ENCODE measurements around the gene PKP1.

The PKP1 gene

DNA sequence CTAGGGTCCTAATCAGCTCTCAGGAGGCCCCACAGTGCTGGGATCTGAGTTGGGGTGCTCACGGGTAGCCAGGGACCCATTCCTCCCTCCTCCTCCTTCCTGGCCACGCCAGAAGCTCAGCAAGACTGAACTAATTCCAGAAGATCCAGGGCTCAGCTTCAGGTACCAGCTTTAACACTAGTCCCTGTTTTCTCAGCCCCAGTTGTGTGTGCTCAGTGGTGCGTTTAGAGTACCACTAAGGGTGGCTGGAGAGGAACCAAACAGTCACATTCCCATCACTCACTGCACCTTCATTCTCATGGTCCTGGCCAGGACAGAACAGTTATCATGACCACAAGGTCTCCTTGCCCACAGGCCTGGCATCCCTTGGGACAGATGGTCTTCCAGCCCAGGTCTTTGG lies 20.8 kb downstream of the PKP1 start:
- DNase-seq (ENCODE audit: low read depth in 1 of 2, low spot score in 1 of 2) = no peak

DNA sequence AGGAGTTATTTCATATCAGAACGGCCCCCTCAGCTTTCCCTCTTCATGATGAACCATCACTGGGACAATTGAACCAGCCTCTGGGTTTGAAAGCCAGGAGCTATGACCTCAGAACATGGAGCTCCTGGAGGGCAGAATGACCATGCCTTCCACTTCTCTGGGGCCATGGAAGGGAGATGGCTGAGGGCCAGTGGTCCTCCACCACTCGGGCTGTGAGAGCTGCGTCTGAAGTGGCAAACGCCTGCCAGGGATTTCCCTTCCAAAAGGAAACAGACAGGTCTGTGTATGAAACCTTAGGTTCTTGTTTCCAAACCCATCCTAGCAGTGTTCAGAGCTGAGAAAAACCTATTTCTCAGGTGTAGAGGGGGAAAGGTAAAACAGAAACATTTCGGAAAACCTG lies 22.5 kb downstream of the PKP1 start:
- no peak for DNase-seq (ENCODE audit: low read depth in 1 of 2, low spot score in 1 of 2)

DNA sequence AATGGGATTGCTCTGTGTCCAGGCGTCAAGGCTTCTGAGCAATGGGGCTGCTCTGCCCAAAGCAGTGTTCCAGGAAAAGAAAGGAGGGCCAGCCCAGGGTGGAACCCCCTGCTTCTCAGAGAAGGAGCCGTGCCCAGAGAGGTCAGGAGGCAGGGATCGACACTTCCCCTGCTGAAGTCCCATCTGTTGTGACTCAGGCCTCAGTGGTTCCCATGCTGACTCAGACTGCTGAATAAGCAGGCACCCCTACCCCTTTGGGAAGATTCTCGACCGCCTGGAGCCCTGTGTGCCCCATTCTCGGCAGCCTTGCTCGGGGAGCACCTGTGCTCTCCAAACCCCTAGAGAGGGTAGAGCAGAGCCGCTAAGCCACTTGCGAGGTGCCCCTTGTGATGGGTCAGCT lies 23.9 kb downstream of the PKP1 start:
- DNase-seq (ENCODE audit: low read depth in 1 of 2, low spot score in 1 of 2) = no peak

DNA sequence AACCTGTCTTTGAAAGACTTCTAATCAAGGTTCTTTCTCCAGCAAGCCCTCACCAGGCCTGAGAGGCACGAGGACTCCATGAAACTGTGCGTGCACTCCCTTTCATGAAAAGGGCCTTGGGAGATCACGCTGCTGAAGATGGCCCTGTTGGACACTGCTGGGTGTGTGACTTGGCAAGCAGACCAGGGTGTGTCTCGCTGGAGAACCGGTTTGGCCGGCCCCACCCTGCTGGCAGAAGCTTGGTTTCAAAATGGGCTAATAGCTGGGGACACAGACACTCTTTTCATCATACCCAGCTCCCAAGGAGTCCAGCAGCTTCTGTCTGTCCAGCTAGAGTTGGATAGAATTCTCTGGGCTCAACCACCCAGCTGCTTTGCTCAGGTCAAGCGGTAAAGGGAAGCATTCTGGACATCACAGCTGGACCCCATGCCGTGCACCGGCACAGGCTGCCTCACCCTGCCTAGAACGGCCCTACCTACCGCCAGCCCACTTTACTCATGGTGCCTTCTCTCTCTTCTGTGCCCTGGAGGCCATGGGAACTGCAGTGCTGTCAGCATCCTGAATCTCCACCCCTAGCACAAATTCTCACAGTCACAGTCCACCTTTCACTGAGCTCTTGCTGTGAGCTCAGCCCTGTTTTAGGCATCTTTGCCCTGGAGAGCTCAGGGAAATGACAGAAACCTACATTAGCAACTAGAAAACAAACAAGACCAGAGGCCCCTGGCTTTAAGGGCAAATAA lies 24.6 kb downstream of the PKP1 start:
- no peak for DNase-seq (ENCODE audit: low read depth in 1 of 2, low spot score in 1 of 2)

DNA sequence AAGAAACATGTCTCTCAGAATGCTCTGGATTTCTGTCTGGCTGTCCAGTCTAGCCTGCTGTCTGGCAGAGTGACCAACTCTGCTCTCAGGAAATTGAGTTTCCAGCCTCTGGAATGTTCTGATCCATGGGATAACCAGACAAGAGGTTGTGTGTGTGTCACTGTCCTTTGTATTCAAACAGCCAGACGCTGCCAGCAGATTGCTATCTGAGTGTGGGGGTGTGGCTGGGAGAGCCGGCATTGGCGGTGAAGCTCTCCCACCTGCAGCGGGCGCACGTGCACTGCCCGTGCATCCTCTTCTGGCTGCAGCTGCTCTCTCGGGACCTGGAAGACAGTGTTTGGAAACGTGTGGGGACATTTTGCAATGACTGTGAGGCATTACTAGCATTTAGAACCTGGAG lies 26.1 kb downstream of the PKP1 start:
- no peak for DNase-seq (ENCODE audit: low read depth in 1 of 2, low spot score in 1 of 2)

DNA sequence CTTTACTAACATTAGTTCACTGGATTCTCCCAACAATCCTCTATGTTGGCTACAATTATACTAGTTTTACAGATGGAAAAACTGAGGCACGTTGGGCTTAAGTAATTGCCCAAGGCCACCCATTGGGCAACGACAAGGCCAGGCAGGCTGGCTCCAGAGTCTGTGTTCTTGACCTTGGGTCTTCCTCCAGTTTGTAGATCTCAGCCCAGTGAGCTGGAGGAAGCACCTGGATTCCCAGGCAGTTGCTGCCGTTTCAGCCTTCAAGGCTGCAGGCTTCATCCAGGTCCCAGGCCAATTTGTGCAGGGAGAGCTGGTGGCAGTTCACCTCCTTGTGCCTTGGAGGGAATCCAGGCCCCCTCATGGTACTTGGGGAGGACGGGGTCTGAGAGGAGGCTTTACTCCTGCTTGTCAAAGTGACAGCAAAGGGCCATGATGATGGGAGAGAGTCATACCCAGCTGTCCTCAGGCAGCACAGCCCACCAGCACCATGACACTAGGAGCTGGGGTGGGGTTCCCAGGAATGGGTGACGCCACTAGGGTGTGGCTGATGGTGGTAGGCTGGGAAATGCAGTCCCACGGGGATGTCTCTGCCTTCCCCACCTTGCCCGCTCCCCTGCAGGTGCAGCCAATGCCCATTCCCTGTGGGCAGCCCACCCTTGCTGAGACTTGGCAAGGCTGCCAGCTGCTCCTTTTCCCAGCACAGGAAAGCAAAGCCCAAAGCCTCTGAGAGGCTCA lies 27.1 kb downstream of the PKP1 start:
- DNase-seq (ENCODE audit: low read depth in 1 of 2, low spot score in 1 of 2) = no peak

DNA sequence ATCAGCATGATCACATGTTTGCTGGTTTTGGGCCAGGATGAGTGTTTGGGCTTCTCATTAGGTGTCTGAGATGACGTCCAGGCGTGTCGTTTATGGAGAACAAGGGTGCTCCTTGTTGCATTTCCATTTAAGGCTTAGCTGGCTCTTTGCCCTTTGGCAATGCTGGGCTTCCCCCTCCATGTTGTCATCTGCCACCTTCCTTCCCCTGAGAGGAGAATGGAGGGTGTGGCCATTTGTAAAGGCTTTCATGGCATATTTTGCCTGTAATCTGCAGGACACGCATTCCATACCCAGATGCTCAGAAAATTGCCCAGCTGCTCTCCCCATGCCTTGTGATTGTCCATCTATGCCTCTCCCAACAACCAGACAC lies 27.7 kb downstream of the PKP1 start:
- no peak for DNase-seq (ENCODE audit: low read depth in 1 of 2, low spot score in 1 of 2)

DNA sequence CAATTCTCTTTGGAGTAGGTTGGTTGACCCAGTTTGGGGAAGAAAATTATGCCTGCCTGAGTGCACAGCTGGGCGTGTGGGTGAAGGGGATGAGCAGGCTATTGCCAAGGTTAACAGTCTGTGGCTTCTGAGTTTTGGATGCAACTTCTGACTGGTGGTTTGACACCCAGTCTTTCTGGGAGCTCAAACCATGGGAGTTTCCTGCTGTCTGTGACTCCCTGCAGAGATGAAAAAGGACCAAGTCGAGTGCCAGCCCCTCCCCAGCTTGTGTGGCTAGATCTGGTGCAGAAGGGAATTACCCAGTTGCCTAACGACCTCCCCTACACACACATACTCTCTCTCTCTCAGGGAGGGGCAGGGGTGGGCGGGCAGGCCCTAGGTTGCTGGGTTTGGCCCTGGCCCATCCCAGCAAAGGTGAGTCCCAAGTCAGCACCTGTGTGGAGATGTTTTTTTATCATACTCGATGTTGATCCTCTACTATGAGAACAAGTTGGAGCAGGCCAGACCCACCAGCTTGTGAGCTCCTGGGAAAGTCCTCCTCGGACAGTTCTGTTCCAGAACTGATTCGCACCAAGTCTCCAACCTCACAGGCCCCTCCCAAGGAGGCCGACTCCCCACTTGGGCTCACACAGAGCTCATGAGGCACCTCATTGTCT lies 28.2 kb downstream of the PKP1 start:
- DNase-seq (ENCODE audit: low read depth in 1 of 2, low spot score in 1 of 2) = no peak

DNA sequence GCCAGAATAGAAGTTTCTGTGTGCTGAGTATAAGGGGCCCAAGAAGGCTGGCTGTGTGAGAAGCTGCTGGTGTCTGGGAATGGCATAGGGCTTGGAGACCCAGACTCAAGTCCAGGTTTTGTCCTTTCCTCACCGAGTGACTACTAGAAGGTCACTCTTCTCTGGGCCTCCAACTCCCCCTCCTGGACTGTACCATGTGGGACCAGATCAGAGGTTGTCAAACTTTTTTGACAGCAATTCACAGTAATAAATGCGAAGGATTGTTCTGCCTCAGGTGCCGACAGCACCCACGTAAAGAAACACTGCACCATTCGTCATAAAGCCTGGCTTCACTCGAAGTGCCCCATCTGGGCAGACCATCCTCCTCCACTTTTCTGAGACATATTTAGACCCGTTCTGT lies 29.0 kb downstream of the PKP1 start:
- DNase-seq (ENCODE audit: low read depth in 1 of 2, low spot score in 1 of 2) = no peak

DNA sequence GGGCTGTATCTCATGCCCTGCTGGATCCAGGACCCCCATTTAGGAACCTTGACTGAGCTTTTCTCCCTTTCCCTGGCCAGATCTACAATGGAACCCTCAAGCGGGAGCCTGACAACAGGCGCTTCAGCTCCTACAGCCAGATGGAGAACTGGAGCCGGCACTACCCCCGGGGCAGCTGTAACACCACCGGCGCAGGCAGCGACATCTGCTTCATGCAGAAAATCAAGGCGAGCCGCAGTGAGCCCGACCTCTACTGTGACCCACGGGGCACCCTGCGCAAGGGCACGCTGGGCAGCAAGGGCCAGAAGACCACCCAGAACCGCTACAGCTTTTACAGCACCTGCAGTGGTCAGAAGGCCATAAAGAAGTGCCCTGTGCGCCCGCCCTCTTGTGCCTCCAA lies 29.8 kb downstream of the PKP1 start:
- DNase-seq (ENCODE audit: low read depth in 1 of 2, low spot score in 1 of 2) = no peak

DNA sequence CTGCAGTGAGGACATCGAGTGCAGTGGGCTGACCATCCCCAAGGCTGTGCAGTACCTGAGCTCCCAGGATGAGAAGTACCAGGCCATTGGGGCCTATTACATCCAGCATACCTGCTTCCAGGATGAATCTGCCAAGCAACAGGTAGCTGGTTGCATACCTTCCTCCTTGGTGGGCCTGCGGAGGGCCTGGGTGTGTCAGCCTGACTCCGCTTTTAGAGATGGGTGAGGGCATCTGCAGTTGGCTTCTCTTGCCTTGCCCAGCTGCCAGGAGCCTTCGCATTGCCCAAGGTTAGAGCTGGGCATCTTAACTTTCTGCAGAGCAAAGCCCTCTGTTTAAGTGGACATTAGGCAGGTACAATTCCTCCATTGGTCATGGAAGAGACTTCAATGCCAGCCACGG lies 33.2 kb downstream of the PKP1 start:
- no peak for DNase-seq (ENCODE audit: low read depth in 1 of 2, low spot score in 1 of 2)

DNA sequence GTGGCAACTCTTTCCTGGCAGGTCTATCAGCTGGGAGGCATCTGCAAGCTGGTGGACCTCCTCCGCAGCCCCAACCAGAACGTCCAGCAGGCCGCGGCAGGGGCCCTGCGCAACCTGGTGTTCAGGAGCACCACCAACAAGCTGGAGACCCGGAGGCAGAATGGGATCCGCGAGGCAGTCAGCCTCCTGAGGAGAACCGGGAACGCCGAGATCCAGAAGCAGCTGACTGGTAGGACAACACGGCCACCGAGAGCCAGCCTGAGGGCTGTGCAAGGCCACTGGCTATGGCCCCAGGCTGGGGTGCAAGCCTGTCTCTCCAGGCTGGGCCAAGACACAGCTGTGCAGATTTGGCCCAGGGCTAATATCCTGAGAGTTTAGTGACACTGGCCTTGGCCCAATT lies 34.2 kb downstream of the PKP1 start:
- DNase-seq (ENCODE audit: low read depth in 1 of 2, low spot score in 1 of 2) = no peak

DNA sequence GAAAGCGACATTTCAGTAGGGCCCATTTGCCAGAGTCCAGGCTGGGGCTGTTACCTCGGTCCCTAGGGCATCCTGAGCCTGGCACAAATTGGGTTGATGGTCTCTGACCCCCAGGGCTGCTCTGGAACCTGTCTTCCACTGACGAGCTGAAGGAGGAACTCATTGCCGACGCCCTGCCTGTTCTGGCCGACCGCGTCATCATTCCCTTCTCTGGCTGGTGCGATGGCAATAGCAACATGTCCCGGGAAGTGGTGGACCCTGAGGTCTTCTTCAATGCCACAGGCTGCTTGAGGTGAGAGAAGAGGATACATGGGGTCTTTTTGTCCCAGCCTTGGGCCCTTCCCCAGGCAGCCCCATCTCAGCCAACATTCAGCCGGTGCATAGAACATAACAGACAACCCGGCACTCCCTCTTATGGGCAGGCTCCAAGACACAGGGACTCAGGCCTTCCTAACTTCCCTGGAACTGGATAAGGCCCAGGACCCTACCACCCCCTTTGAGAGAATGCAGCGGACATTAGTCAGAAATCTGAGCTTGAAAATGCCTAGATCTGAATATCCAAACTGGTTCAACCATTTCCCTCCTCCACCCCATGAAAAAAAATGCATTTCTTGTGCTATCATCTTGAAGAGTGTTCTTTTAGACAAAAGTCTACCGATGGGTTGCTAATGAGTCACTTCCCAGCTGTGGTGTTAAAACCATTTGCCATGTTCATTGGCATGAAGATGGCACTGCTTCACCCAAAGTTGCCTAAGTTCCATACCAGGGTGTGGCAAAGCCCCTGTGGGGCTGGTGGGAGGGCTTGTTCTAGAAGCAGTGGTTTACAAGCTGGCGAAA lies 35.4 kb downstream of the PKP1 start:
- no peak for DNase-seq (ENCODE audit: low read depth in 1 of 2, low spot score in 1 of 2)

DNA sequence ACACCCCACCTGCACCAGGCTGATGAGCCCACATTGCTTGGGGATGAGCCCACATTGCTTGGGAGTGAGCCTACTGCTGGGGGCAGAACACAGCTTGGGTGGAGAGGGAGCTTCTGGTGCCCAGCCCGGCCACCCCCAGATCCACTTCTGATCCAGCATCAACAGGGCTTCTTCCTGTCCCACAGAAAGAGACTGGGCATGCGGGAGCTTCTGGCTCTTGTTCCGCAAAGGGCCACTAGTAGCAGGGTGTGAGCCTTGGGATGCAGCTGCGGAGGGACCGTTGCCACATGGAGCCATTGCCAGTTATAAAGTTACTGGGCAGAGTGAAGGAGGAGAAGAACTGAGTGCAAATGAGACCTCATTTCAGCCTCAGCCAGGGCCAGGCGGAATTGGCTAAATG lies 36.3 kb downstream of the PKP1 start:
- DNase-seq (ENCODE audit: low read depth in 1 of 2, low spot score in 1 of 2) = no peak

DNA sequence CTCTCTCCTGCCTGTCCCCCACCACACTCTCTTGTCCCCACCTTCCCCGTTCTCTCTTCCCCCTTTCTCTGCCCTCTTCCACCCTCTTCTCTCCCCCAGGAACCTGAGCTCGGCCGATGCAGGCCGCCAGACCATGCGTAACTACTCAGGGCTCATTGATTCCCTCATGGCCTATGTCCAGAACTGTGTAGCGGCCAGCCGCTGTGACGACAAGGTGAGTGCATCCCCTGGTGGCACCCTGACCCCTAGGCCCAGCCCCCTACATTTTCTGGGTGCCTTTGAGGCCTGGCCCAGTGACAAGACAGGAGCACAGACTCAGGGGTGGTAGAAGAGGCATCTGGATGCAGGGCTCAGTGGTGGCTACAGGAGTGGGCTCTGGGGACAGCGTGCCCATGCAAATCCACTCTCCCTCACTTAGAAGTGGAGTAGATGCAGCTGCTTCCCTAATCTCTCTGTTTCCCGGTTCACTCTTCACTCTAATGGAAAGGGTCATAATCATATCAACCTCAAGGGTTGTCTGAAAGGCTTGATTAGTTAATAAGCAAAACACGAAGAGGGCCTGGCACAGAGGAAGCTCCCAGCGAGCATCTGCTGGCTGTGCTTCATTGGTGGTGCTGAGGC lies 37.0 kb downstream of the PKP1 start:
- no peak for DNase-seq (ENCODE audit: low read depth in 1 of 2, low spot score in 1 of 2)

DNA sequence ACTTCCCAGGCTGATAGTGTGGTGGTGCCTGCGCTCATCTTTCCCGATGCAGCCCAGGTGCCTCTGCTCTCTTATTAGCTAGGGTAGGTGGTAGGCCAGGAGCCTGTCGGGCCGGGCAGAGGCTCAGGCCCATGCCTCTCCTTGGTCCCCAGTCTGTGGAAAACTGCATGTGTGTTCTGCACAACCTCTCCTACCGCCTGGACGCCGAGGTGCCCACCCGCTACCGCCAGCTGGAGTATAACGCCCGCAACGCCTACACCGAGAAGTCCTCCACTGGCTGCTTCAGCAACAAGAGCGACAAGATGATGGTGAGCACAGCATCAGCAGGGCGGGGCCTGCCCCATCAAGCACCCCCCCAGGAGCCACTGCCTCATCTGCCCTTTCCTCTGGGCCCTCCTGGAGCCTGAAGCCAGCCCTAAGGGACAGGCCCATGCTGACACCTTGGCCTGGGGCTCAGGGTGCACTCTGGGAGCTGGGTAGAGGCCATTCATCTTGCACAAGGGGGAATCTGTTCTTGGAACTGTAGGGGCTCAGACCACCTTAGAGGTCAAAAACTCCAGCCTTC lies 38.6 kb downstream of the PKP1 start:
- DNase-seq (ENCODE audit: low read depth in 1 of 2, low spot score in 1 of 2) = no peak

DNA sequence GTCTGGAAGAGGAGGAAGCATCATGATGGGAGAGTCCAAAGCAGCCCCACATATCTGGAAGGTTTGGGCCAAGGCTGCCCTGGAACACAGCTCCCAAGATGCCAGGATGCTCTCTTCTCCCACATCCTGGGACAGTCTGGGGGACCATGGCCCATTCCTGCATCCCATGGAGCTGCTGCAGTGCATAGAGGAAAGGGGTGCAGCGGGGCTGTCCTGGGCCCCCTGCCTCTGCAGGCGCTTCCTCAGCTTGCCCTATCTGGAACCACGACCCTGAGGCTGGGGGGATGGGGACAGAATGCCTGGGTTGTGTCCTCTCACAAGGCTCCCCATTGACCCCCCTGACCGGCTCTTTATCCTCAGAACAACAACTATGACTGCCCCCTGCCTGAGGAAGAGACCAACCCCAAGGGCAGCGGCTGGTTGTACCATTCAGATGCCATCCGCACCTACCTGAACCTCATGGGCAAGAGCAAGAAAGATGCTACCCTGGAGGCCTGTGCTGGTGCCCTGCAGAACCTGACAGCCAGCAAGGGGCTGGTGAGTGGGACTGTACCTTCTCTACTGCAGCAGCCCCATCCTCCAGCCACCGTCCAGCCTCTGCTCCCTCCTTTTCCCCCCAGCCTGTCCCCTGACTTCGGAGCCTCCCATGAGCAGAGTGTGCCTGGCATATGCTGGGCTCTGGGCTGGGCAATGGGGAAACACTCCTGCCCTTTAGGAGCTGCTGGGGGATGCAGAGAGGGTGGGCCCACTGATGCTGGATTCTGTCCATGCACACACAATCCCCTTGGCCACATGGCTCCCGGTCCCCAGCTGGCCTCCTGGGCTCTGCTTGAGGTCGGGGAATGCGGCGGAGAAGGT lies 39.6 kb downstream of the PKP1 start:
- DNase-seq (ENCODE audit: low read depth in 1 of 2, low spot score in 1 of 2) = no peak

DNA sequence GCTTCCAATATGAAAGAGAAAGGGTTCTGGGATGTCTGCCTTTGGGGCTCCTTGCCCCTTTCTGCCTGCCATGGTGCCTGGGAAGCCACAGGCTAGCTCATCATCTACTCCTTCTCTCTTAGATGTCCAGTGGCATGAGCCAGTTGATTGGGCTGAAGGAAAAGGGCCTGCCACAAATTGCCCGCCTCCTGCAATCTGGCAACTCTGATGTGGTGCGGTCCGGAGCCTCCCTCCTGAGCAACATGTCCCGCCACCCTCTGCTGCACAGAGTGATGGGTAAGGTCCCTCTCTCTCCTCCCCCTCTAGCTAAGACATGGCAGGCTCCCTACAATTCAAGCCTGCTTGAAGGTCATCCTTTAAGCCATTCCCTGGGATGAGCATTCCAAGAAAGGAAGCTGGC lies 41.0 kb downstream of the PKP1 start:
- no peak for DNase-seq (ENCODE audit: low read depth in 1 of 2, low spot score in 1 of 2)

DNA sequence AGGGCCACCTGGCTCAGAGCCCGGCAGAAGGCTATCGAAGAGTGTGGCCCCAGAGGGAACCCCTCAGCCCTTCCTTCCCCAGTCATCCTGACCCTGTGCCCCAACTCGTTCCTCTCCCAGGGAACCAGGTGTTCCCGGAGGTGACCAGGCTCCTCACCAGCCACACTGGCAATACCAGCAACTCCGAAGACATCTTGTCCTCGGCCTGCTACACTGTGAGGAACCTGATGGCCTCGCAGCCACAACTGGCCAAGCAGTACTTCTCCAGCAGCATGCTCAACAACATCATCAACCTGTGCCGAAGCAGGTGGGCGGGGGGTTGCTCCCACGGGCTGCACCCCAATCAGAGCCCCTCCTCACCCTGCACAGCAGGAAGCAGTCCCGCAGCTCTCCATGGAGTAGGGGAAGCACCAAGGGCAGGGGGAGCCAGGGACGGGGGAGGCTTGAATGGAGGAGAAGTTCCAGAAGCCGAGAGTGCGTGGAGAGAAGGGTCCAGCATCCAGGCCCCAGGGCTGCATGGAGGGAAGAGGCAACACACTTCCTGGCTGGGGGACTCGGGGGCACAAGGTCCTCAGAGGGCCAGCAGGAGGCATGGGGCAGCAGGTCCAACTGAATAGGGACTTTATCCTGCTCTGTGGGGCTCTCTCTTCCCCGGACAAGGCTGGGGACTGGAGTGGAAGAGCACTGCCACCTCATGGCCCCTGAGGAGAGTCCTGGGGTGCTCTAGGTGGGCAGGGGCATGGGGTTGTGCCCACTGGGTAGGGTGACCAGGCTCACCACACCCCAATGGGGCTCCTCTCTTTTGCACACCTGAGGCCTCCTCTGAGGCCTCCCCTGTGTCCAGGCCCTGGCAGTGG lies 41.7 kb downstream of the PKP1 start:
- no peak for DNase-seq (ENCODE audit: low read depth in 1 of 2, low spot score in 1 of 2)
